PC-9 (cell line): Measurements from ENCODE around the gene UBE2B.
A peak's percentile ranks its signal among the peaks of the same experiment; 100 is the strongest.

ENCODE experiments used
- EZH2 ChIP-seq: fragments of 200-600 bp; sonication (generic); IDR thresholded peaks from 2 replicates; pipeline ENCODE4 v1.8.0; 2017; ENCODE audit warnings: antibody characterized with exemption, low read depth
- TF ChIP-seq, protein P1 (sequence below): fragments of 200-600 bp; sonication (generic); conservative IDR thresholded peaks from 2 replicates; pipeline ENCODE4 v1.6.1; 2017; ENCODE audit warnings: mixed run types, antibody characterized with exemption, mild to moderate bottlenecking, moderate library complexity

DNA sequence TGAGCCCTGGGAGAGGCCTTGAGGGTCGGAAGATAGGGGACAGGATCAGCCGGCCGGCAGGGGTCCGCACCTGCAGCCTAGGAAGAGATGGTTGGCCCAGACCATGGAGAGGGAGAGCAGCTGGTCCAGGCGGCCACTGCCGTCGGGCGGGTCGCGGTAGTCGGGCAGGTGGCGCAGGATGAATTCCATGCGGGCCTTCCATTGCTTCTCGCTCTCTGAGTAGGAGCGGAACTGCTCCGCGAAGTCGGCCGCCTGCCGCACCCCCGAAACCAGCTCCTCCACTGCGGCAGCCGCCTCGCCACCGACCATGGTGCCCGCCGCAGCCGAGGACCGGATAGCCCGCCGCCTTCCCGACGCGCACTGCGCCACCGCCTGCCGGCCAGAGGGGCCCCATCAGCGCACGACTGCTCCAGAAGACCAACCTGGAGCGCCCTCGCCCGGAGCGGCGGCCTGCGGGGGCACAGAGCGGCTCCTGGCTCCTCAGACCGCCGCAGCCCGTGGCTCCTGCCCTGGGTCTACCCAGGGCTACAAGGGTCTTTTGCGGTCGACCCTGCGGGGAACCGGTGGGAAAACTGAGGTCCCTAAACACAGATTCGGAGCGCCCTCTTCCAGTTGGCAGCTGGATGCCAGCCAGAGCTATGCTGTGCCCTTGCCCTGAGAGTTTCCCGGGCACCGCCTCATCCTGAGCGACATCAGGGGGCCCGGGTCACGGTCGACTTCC, 40.3 kb downstream of the UBE2B start, which contains the start of gene CDKN2AIPNL:
- no peak for TF ChIP-seq EZH2
- TF ChIP-seq, protein P1, sequence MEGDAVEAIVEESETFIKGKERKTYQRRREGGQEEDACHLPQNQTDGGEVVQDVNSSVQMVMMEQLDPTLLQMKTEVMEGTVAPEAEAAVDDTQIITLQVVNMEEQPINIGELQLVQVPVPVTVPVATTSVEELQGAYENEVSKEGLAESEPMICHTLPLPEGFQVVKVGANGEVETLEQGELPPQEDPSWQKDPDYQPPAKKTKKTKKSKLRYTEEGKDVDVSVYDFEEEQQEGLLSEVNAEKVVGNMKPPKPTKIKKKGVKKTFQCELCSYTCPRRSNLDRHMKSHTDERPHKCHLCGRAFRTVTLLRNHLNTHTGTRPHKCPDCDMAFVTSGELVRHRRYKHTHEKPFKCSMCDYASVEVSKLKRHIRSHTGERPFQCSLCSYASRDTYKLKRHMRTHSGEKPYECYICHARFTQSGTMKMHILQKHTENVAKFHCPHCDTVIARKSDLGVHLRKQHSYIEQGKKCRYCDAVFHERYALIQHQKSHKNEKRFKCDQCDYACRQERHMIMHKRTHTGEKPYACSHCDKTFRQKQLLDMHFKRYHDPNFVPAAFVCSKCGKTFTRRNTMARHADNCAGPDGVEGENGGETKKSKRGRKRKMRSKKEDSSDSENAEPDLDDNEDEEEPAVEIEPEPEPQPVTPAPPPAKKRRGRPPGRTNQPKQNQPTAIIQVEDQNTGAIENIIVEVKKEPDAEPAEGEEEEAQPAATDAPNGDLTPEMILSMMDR: peak; percentile 60
